H7 (cell line): ENCODE data around the gene NECAB3. TPM values are rescaled to one million over a fixed set of nuclear protein-coding genes. Genes with fewer than 3 reads are reported as not detected.
"Not testable (repeated sequence)": the region's sequence is repeated elsewhere in the genome, so short reads cannot be mapped to it uniquely, and the experiment has no call there.

Source experiments
- DNase-seq: peaks from one replicate; pipeline ENCODE4 v3.0.0; 2012
- H3K27me3 ChIP-seq: 2 replicates; pipeline ENCODE4 v1.6.0; 2011; ENCODE audit warnings: mild to moderate bottlenecking, low read length; ENCODE audit not compliant: control insufficient read depth, insufficient read depth
- H3K36me3 ChIP-seq: replicated peaks from 2 replicates; pipeline ENCODE4 v1.5.1; 2011; ENCODE audit warnings: low read length; ENCODE audit not compliant: control insufficient read depth, insufficient read depth
- H3K4me3 ChIP-seq: 2 replicates; pipeline ENCODE4 v1.5.1; 2011; ENCODE audit warnings: low read depth, mild to moderate bottlenecking, control low read depth, low read length, moderate library complexity; ENCODE audit not compliant: insufficient read depth
- total RNA-seq: library from RNA; depleted of rRNA; stranded (reverse); fragments of >200 nt; shearing (Covaris generic); gene quantifications from 2 replicates; pipeline ENCODE4 v1.2.3, GENCODE V29; 2014

The NECAB3 gene
- total RNA-seq, 1 experiment from 2014 or later, result 56.7 TPM

- no peak overlapping the region for H3K4me3 ChIP-seq
- DNase-seq, result peak; percentile 48
- peaks cover 10% of the 10 kb centered on the region for H3K36me3 ChIP-seq
- H3K27me3 ChIP-seq, result no peaks in the 10 kb centered on the region
Observed at GRCh38 chr20:33647603-33648395, 26.4 kb downstream of the NECAB3 start.

GRCh38 chr20:33646959-33647602 is 27.1 kb downstream of the NECAB3 start:
- H3K27me3 ChIP-seq, H3K4me3 ChIP-seq, H3K36me3 ChIP-seq: not testable (repeated sequence)
- DNase-seq, result peak; percentile 83

GRCh38 chr20:33646191-33646590 is 28.0 kb downstream of the NECAB3 start:
- H3K27me3 ChIP-seq, result no peaks in the 10 kb centered on the region
- peaks cover 12% of the 10 kb centered on the region for H3K36me3 ChIP-seq
- DNase-seq, result no peak
- H3K4me3 ChIP-seq, result no peak overlapping the region

- H3K4me3 ChIP-seq, result no peak overlapping the region
- peaks cover 16% of the 10 kb centered on the region for H3K36me3 ChIP-seq
- DNase-seq, result no peak
- no peaks in the 10 kb centered on the region for H3K27me3 ChIP-seq
Observed at GRCh38 chr20:33645396-33645795, 28.8 kb downstream of the NECAB3 start.

- no peak overlapping the region for H3K4me3 ChIP-seq
- H3K27me3 ChIP-seq, result no peaks in the 10 kb centered on the region
- H3K36me3 ChIP-seq, result peaks cover 17% of the 10 kb centered on the region
- DNase-seq, result no peak
Observed at GRCh38 chr20:33645072-33645358, 29.2 kb downstream of the NECAB3 start.

GRCh38 chr20:33644313-33645071 is 29.7 kb downstream of the NECAB3 start:
- peak; percentile 37 for DNase-seq
- Histone ChIP-seq H3K36me3 (peaks cover 19% of the 10 kb centered on the region), H3K4me3 (no peak overlapping the region), H3K27me3 (no peaks in the 10 kb centered on the region)

- peaks cover 23% of the 10 kb centered on the region for H3K36me3 ChIP-seq
- H3K27me3 ChIP-seq, result no peaks in the 10 kb centered on the region
- DNase-seq, result no peak
- H3K4me3 ChIP-seq, result no peak overlapping the region
Observed at GRCh38 chr20:33640287-33640686, 33.9 kb downstream of the NECAB3 start.

- Histone ChIP-seq H3K36me3 (peaks cover 14% of the 10 kb centered on the region), H3K4me3 (no peak overlapping the region), H3K27me3 (no peaks in the 10 kb centered on the region)
- DNase-seq, result no peak
Observed at GRCh38 chr20:33636776-33637175, 37.5 kb downstream of the NECAB3 start.

GRCh38 chr20:33635341-33635740 is 38.9 kb downstream of the NECAB3 start:
- H3K27me3 ChIP-seq, result no peaks in the 10 kb centered on the region
- H3K36me3 ChIP-seq, result peaks cover 11% of the 10 kb centered on the region
- no peak overlapping the region for H3K4me3 ChIP-seq
- no peak for DNase-seq

- not testable (repeated sequence) for H3K27me3 ChIP-seq, DNase-seq
- peaks cover 11% of the 10 kb centered on the region for H3K36me3 ChIP-seq
Observed at GRCh38 chr20:33631910-33632309, 42.3 kb downstream of the NECAB3 start.

GRCh38 chr20:33630507-33630906 is 43.7 kb downstream of the NECAB3 start:
- Histone ChIP-seq H3K36me3 (peaks cover 9% of the 10 kb centered on the region), H3K27me3 (no peaks in the 10 kb centered on the region), H3K4me3 (no peak overlapping the region)
- no peak for DNase-seq

More at GRCh38 chr20:33631910-33632309, 42.3 kb downstream of the NECAB3 start:
- H3K4me3 ChIP-seq, result not testable (repeated sequence)

- Histone ChIP-seq H3K27me3 (no peaks in the 10 kb centered on the region), H3K36me3 (peaks cover 11% of the 10 kb centered on the region), H3K4me3 (no peak overlapping the region)
- DNase-seq, result no peak
Observed at GRCh38 chr20:33629979-33630378, 44.2 kb downstream of the NECAB3 start.

GRCh38 chr20:33629533-33629932 is 44.7 kb downstream of the NECAB3 start:
- Histone ChIP-seq H3K27me3 (no peaks in the 10 kb centered on the region), H3K36me3 (peaks cover 15% of the 10 kb centered on the region), H3K4me3 (no peak overlapping the region)
- no peak for DNase-seq

GRCh38 chr20:33627577-33628216 is 46.5 kb downstream of the NECAB3 start:
- peaks cover 20% of the 10 kb centered on the region for H3K36me3 ChIP-seq
- H3K4me3 ChIP-seq, result no peak overlapping the region
- DNase-seq, result no peak
- H3K27me3 ChIP-seq, result no peaks in the 10 kb centered on the region
